ENCODE measurements around the gene TRAPPC3L.

DNA sequence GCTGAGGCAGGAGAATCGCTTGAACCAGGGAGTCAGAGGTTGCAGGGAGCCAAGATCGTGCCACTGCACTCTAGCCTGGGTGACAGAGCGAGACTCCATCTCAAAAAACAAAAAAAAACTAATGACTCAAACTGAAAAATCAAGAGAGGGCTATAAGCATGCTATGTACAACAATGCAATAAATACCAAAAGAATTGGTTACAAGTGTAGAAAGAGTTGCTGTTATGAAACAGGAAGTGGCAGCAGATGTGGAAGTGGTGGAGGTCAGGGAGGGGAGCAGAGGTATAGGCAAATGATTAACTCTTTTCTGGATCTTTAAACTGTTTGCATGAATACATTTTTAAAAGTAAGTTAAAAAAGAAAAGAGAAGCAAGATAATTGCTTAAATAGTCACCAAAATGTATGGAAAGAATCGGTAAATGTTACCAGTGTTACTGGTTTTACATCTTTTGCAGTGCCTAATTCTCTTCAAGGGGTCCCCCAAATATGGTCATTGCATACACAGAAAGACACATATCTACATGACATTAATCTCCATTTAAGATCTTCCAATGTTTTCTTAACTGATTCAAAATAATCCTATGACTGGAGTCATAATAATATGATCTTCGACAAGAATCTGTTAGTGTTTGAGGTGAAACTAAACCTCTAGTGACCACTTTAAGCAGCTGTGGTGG is 69.3 kb downstream of the TRAPPC3L start:
- TF ChIP-seq POLR2A (IDR thresholded peaks at IDR 0.05) (no peak), CTCF (IDR thresholded peaks at IDR 0.05) (no peak), POLR2AphosphoS5 (IDR thresholded peaks at IDR 0.05) (no peak)
